Activated CD4-positive, alpha-beta T cell treated with anti-CD3 and anti-CD28 coated beads, Interleukin-2, amount 10 ng/mL, durations not matched to agents 24 days and 14 days (primary cell): ENCODE data around the gene GSK3B. TPM values are rescaled to one million over a fixed set of nuclear protein-coding genes. Genes with fewer than 3 reads are reported as not detected.
"Not testable (repeated sequence)": the region's sequence is repeated elsewhere in the genome, so short reads cannot be mapped to it uniquely, and the experiment has no call there.

Experiments
- DNase-seq: peaks from one replicate; pipeline ENCODE4 v3.0.0; 2022
- H3K27ac Mint-ChIP-seq: one replicate; pipeline ENCODE4 v1.8.0; 2022; ENCODE audit warnings: mild to moderate bottlenecking, mixed read lengths
- H3K27me3 Mint-ChIP-seq: one replicate; pipeline ENCODE4 v1.8.0; 2022; ENCODE audit warnings: mixed read lengths
- H3K36me3 Mint-ChIP-seq: one replicate; pipeline ENCODE4 v1.8.0; 2022; ENCODE audit warnings: low read depth, mild to moderate bottlenecking, mixed read lengths
- H3K4me1 Mint-ChIP-seq: one replicate; pipeline ENCODE4 v1.8.0; 2021; ENCODE audit warnings: mixed read lengths
- H3K4me3 Mint-ChIP-seq: one replicate; pipeline ENCODE4 v1.8.0; 2022; ENCODE audit warnings: mild to moderate bottlenecking, moderate library complexity, mixed read lengths
- H3K9me3 Mint-ChIP-seq: one replicate; pipeline ENCODE4 v1.8.0; 2021; ENCODE audit warnings: mixed read lengths
- intact Hi-C: fragments of 100-400 bp; cut with micrococcal nuclease; formaldehyde crosslinking; loops from one replicate; pipeline ENCODE4 v1.15.1; 2023
- total RNA-seq: library from RNA; stranded (reverse); gene quantifications from 2 replicates; pipeline ENCODE4 v1.2.3, GENCODE V29; 2022

GSK3B gene
- total RNA-seq, 1 donor from 2014 or later, result 37.1 TPM

DNA sequence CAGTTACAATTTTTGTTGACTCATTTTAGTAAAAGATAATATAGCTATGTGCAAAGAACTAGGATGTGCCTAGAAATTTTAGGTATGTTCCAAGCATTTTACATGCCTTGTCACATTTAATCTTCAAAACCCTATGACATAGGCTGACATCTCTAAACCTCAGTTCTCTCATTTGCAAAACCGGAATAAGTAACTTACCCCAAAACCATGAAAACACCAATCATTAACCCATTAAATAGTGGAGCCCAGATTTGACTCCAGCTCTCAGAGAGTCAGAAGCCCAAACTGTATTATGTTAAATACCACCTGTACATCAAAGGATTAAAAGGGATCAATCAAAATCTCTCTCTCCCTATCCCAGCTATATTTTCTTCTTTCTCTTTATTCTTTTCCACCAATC, 36.6 kb downstream of the GSK3B start:
- peaks cover 20% of the 10 kb centered on the region for H3K36me3 Mint-ChIP-seq
- H3K4me1 Mint-ChIP-seq, result peaks cover 23% of the 10 kb centered on the region
- no peak overlapping the region for H3K27ac Mint-ChIP-seq
- no peaks in the 10 kb centered on the region for H3K27me3 Mint-ChIP-seq
- H3K4me3 Mint-ChIP-seq, result no peak overlapping the region
- DNase-seq, result no peak
- peaks cover 10% of the 10 kb centered on the region for H3K9me3 Mint-ChIP-seq
- intact Hi-C loops, result no loop called here

DNA sequence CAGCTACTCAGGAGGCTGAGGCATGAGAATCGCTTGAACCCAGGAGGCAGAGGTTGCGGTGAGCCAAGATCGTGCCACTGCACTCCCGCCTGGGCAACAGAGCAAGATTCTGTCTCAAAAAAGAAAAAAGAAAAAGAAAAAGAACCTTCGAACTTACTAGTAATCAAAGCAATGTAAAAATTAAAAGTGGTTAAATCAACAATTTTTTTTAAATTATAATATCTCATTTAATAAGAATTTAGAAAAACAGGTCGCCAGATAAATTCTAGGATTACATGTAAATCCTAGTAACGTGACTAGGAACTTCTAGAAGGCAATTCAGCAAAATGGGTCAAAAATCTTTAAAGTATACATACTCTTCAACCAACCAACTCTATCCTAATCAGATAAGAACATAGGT, 37.2 kb downstream of the GSK3B start:
- no peak overlapping the region for H3K27ac Mint-ChIP-seq
- peaks cover 10% of the 10 kb centered on the region for H3K9me3 Mint-ChIP-seq
- H3K4me1 Mint-ChIP-seq, result peaks cover 29% of the 10 kb centered on the region
- no peak for DNase-seq
- intact Hi-C loops, result no loop called here
- peaks cover 20% of the 10 kb centered on the region for H3K36me3 Mint-ChIP-seq
- H3K27me3 Mint-ChIP-seq, result no peaks in the 10 kb centered on the region
- no peak overlapping the region for H3K4me3 Mint-ChIP-seq

DNA sequence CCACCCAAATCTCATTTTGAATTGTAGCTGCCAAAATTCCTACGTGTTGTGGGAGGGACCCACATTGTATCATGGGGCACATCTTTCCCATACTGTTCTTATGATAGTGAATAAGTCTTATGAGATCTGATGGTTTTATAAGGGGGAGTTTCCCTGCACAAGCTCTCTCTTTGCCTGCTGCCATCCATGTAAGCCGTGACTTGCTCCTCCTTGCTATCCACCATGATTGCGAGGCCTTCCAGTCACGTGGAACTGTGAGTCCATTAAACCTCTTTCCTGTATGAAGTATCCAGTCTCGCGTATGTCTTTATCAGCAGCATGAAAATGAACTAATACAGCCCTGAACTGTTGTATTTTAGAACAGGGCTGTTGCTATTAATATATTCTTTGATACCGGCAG, 40.6 kb downstream of the GSK3B start:
- H3K4me3 Mint-ChIP-seq, intact Hi-C loops, H3K27me3 Mint-ChIP-seq, DNase-seq, H3K27ac Mint-ChIP-seq: not testable (repeated sequence)
- H3K36me3 Mint-ChIP-seq, result peaks cover 20% of the 10 kb centered on the region
- H3K4me1 Mint-ChIP-seq, result peaks cover 39% of the 10 kb centered on the region
- peaks cover 13% of the 10 kb centered on the region for H3K9me3 Mint-ChIP-seq

DNA sequence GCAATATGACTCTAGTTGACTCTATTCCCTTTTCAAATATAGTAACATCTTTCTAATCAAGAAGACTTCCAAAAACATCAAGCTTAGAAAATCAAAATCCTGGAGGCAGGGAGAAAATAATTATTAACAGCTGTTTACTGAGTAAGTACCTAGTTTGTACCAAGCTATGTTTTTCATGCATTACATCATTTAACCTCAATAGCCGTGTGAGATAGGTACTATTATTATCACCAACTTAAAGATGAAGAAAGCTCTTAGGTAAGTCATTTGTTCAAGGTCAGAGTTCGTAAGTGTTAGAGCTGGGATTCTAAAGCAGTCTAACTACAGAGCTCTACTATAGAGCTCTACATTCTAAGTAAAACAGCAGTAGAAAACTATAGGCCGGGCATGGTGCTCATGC, 41.6 kb downstream of the GSK3B start:
- peaks cover 40% of the 10 kb centered on the region for H3K4me1 Mint-ChIP-seq
- H3K9me3 Mint-ChIP-seq, result peaks cover 13% of the 10 kb centered on the region
- H3K36me3 Mint-ChIP-seq, result peaks cover 23% of the 10 kb centered on the region
- intact Hi-C loops, result no loop called here
- no peak for DNase-seq
- no peaks in the 10 kb centered on the region for H3K27me3 Mint-ChIP-seq
- peak overlapping the region; percentile 1 for H3K4me3 Mint-ChIP-seq
- H3K27ac Mint-ChIP-seq, result no peak overlapping the region

DNA sequence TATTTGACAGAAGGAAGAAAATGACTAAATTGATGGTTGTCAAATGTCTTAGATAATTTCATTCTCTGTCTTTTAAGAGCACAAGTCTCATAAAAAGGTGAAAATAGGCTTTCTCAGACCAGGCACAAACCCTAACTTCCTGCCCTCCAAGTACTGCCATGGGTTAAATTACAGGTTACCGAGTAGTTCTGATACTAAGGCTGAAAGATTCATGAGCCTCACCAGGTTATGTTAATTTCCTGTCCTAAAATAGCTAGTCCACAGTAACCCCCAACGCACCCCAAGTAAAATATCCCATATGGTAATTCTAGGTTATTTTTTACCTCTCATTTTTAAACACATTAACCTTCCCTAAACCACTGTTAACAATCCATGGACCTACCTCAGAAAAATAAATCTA, 42.0 kb downstream of the GSK3B start:
- DNase-seq, result no peak
- Mint-ChIP-seq H3K9me3 (peaks cover 13% of the 10 kb centered on the region), H3K36me3 (peaks cover 24% of the 10 kb centered on the region), H3K27me3 (no peaks in the 10 kb centered on the region), H3K27ac (no peak overlapping the region), H3K4me1 (peaks cover 40% of the 10 kb centered on the region), H3K4me3 (peak overlapping the region; percentile 1)
- intact Hi-C loops, result no loop called here

DNA sequence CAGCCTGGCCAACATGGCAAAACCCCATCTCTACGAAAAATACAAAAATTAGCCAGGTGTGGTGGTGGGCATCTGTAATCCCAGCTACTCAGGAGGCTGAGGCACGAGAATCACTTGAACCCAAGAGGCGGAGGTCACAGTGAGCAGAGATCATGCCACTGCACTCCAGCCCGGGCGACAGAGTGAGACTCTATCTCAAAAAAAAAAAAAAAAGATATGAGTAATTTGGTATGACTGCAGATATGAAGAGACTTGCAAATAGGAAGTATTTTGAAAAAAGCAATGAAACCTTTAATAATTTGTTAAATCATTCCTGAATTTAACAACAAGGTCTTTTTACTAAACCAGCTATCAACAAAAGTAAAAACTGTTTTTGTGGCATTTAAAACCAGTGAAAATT, 42.7 kb downstream of the GSK3B start:
- H3K9me3 Mint-ChIP-seq, result peaks cover 13% of the 10 kb centered on the region
- H3K27ac Mint-ChIP-seq, H3K4me3 Mint-ChIP-seq, DNase-seq, intact Hi-C loops, H3K27me3 Mint-ChIP-seq: not testable (repeated sequence)
- peaks cover 26% of the 10 kb centered on the region for H3K36me3 Mint-ChIP-seq
- peaks cover 40% of the 10 kb centered on the region for H3K4me1 Mint-ChIP-seq

DNA sequence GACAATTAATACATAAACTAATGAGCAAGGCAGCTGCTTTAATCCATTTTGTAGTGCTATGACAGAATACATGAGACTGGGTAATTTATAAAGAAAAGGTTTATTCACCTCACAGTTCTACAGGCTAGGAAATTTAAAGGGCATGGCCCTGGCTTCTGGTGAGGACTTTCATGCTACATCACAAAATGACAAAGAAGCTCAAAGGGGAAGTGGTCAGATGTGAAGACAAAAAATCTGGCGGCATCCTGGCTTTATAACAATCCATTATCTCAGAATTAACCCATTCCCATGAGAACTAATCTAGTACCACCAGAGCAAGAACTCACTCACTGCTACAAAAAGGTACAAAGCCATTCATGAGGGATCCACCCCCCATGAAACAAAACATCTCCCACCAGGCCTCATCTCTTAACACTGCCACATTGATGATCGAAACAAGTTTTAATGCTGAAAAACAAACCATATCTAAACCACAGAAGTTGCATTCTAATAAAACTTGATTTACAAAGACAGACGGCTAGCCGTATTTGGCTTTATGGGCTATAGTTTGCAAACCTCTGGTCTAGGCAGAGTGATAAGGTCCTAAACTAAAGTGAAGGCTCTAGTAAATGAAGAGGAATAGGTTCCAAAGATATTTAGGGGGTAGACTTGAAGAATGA, 44.2 kb downstream of the GSK3B start:
- DNase-seq, result no peak
- Mint-ChIP-seq H3K9me3 (peaks cover 21% of the 10 kb centered on the region), H3K4me3 (no peak overlapping the region), H3K27me3 (no peaks in the 10 kb centered on the region), H3K27ac (no peak overlapping the region), H3K4me1 (peaks cover 43% of the 10 kb centered on the region), H3K36me3 (peaks cover 31% of the 10 kb centered on the region)
- intact Hi-C loops, result no loop called here

DNA sequence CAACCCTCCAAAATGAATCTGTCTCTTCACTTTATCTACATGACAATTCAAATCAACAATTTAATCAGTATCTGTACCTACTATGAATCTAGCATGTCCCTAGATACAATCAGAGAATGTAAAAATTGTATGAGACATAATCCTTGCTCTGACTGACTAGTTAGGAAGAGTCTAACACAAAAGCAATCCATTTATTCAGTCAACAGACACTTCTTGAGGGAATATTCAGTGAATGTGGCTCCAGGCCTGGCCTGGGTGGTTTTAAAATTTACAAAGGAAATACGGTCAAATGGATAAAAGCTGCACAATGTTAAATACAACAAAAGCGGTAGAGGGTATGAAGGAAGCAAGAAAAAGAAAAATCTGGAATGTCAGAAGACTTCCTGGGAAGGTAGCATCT, 45.2 kb downstream of the GSK3B start:
- Mint-ChIP-seq H3K4me3 (no peak overlapping the region), H3K4me1 (peaks cover 34% of the 10 kb centered on the region), H3K27me3 (no peaks in the 10 kb centered on the region), H3K36me3 (peaks cover 31% of the 10 kb centered on the region), H3K27ac (no peak overlapping the region), H3K9me3 (peaks cover 18% of the 10 kb centered on the region)
- DNase-seq, result no peak
- intact Hi-C loops, result no loop called here

DNA sequence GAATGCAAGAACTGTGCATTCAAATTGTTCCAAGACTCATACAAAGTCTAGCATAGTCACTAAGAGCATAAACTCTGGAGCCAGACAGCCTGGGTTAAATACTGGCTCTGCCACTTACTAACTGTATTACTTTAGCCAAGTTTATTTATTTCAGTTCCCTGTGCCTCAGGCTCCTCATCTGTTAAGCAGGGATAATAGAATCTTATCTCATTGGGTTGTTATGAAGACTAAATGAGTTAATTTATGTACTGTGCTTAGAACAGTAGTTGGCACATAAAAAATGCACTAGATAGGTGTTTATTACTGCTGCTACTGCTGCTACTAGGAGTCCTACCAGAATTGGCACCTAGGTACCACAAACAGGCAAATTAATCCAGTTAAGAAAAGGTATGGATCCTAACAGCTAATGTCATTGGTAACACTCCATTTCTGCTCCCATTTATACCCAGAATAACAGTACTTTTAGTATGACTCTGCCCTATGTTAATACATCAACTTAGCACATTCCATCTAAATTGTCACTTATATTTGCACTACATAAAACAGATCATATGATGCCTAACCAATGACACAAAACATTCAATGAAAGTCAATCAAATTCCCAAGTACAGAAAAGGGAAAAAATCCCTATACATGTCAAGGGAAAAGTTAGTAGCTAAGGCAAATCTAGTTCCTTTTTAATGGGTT, 45.7 kb downstream of the GSK3B start:
- DNase-seq, result no peak
- H3K27me3 Mint-ChIP-seq, result no peaks in the 10 kb centered on the region
- intact Hi-C loops, result no loop called here
- H3K36me3 Mint-ChIP-seq, result peaks cover 33% of the 10 kb centered on the region
- peaks cover 31% of the 10 kb centered on the region for H3K4me1 Mint-ChIP-seq
- H3K9me3 Mint-ChIP-seq, result peaks cover 22% of the 10 kb centered on the region
- H3K27ac Mint-ChIP-seq, result no peak overlapping the region
- no peak overlapping the region for H3K4me3 Mint-ChIP-seq

DNA sequence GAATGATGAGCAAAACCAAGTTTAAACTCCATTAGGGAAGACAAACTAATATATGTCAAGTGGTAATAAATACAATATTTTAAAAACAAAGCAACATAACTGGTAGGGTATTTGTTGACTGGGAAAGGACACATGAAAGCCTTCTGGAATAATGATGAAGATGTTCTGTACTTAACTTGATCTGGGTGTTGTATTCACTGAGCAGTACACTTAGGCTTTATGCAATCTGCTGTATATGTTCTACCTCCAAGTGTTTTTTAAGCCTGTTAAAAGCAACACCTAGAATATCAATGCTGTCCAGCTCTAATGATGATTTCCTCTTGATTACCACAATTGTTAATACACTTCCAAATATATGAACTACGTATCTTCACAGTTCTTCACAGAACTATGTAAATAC, 46.6 kb downstream of the GSK3B start:
- no peak overlapping the region for H3K4me3 Mint-ChIP-seq
- H3K27ac Mint-ChIP-seq, result no peak overlapping the region
- peaks cover 30% of the 10 kb centered on the region for H3K9me3 Mint-ChIP-seq
- H3K27me3 Mint-ChIP-seq, result no peaks in the 10 kb centered on the region
- DNase-seq, result no peak
- peaks cover 39% of the 10 kb centered on the region for H3K36me3 Mint-ChIP-seq
- peaks cover 29% of the 10 kb centered on the region for H3K4me1 Mint-ChIP-seq
- intact Hi-C loops, result no loop called here

DNA sequence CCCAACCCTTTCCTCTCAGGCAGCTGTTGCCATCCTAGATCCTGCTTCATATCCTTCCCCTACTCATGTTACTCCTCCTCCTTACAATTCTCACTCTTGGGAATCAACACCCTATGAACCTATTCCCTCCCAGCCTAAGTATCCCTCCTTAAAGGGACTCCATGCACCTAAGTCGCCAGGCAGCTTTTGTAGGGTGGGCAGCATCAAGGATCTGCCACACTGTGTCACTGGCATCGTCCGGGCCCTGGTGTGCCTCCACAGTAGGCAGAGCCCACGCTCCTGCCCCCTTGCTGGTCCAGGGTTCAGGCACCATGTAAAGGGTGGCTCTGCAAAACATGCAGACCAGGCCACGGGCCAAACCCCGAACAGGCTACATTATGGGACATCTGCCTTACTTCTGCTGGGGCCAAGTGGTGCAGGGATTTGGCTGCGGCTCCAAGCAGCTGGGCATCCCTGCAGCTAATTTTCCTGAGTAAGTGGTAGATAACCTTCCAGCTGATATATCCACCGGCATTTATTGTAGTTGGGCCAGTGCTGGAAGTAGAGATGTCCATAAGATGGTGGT, 53.4 kb downstream of the GSK3B start:
- H3K36me3 Mint-ChIP-seq, result peaks cover 69% of the 10 kb centered on the region
- no peak overlapping the region for H3K27ac Mint-ChIP-seq
- H3K4me3 Mint-ChIP-seq, result no peak overlapping the region
- peaks cover 47% of the 10 kb centered on the region for H3K9me3 Mint-ChIP-seq
- intact Hi-C loops, result loop anchor here (5.0 kb wide), 1 partner anchor 141 kb away; no protein-coding TSS in a partner anchor
- H3K4me1 Mint-ChIP-seq, result peaks cover 4% of the 10 kb centered on the region
- no peaks in the 10 kb centered on the region for H3K27me3 Mint-ChIP-seq
- no peak for DNase-seq

DNA sequence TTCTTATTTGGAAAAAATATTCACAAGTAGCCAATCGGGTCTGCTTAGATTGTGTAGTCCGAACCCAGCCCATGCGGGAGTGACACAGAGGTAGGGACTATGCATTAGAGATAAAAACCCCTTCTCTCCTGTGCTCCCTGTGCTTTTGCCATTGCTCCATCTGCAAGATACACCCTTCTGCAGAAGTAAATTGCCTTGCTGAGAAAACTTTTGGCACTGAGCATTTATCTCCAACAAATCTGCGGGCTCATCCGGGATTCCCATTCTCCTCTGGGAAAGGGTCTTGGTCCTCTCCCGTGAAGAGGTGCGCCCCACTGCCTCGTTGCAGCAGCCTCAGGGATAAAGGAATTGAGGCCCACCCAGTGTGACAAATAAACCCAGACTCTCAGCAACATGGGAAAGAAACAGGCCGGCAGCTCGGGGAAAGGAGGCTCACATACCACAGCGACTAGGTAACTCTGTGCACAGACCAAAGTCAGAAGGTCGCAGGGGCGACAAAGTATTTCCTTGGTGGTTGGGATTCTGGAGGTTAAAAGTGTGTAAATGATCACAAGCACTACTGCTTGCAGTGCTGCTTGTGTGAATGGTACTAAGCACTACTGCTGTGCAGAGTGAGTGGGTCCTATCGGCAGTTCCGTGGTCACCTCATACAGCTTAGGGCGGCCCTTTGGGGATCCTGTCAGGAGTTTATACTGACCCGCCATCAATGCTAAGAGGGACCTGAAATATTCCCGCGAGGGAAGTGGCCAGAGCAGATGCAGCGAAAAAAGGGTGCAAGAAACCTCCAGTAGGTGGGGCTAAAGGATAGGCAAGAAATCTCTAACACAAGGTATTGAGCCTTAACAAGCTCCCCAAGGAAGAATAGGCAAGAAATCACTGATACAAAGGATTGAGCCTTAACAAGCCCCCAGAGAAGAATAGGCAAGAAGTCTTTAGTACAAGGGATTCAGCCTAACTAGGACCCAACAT, 54.3 kb downstream of the GSK3B start:
- intact Hi-C loops, result loop anchor here (5.0 kb wide), 1 partner anchor 142 kb away; no protein-coding TSS in a partner anchor
- H3K27ac Mint-ChIP-seq, result no peak overlapping the region
- H3K27me3 Mint-ChIP-seq, result no peaks in the 10 kb centered on the region
- no peak overlapping the region for H3K4me3 Mint-ChIP-seq
- H3K36me3 Mint-ChIP-seq, result peaks cover 61% of the 10 kb centered on the region
- H3K9me3 Mint-ChIP-seq, result peaks cover 38% of the 10 kb centered on the region
- peak; percentile 65 for DNase-seq
- H3K4me1 Mint-ChIP-seq, result peaks cover 3% of the 10 kb centered on the region

DNA sequence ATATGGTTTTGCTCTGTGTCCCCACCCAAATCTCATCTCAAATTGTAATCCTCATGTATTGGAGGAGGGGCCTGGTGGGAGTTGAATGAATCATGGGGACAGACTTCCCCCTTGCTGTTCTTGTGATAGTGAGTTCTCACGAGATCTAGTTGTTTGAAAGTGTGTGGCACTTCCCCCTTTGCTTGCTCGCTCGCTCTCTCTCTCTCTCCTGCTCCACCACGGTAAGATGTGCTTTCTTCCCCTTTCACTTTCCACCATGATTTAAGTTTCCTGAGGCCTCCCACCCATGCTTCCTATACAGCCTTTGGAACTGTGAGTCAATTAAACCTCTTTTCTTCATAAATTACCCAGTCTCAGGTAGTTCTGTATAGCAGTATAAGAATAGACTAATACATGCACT, 60.7 kb downstream of the GSK3B start:
- Mint-ChIP-seq H3K36me3 (peaks cover 13% of the 10 kb centered on the region), H3K27ac (no peak overlapping the region), H3K27me3 (no peaks in the 10 kb centered on the region), H3K4me1 (peaks cover 10% of the 10 kb centered on the region), H3K9me3 (peaks cover 4% of the 10 kb centered on the region), H3K4me3 (no peak overlapping the region)
- no peak for DNase-seq
- intact Hi-C loops, result no loop called here
